B cell (primary cell): ENCODE data around the gene APH1B. TPM values are rescaled to one million over a fixed set of nuclear protein-coding genes. Genes with fewer than 3 reads are reported as not detected.

ENCODE experiments used
- ATAC-seq: fragments of 200-7000 bp; cut with Tn5 transposase; one replicate; pipeline ENCODE4 v1.10.0; 2021; ENCODE audit warnings: low read depth, mild to moderate bottlenecking, moderate number of reproducible peaks, moderate library complexity
- CTCF ChIA-PET: fragments of 350-600 bp; sonication (Branson Sonifier 250); formaldehyde crosslinking; loops from one replicate; lab custom pipeline; 2021; ENCODE audit warnings: antibody characterized with exemption, inconsistent platforms; lab: Charles Lee
- POLR2A ChIA-PET: fragments of 350-600 bp; sonication (Branson Sonifier 250); formaldehyde crosslinking; loops from one replicate; lab custom pipeline; 2021; ENCODE audit warnings: antibody characterized with exemption; lab: Charles Lee
- DNase-seq: peaks from one replicate; pipeline ENCODE4 v3.0.0; 2013
- H2AFZ ChIP-seq: 2 replicates; pipeline ENCODE4 v1.6.1; 2012; ENCODE audit warnings: mild to moderate bottlenecking, low read depth, low read length; ENCODE audit not compliant: insufficient read depth, poor library complexity, severe bottlenecking
- H3K27ac ChIP-seq, 2 donors: 1 replicate in 1 of 2; 2 replicates in 1 of 2; pipeline ENCODE4 v1.5.1; 2012 to 2013; ENCODE audit warnings: low read length in 2 of 2, mild to moderate bottlenecking in 2 of 2, moderate library complexity in 1 of 2
- H3K27me3 ChIP-seq, 4 experiments: fragments of 200-600 bp in 1 of 4; sonication (generic) in 1 of 4; replicated peaks in 1 of 4; 1 replicate in 2 of 4; 2 replicates in 2 of 4; pipeline versions ENCODE4 v1.6.1 to v1.7.0; 2013 to 2016; ENCODE audit warnings: low read length in 3 of 4, mild to moderate bottlenecking in 2 of 4, mixed read lengths in 1 of 4, moderate library complexity in 1 of 4; ENCODE audit not compliant: insufficient read depth in 4 of 4, control insufficient read depth in 3 of 4; ENCODE audit errors: control extremely low read depth in 1 of 4
- H3K36me3 ChIP-seq, 2 experiments: replicated peaks in 1 of 2; 1 replicate in 1 of 2; 2 replicates in 1 of 2; pipeline versions ENCODE4 v1.6.1 to v1.7.1; 2013; ENCODE audit warnings: low read length in 1 of 2; ENCODE audit not compliant: insufficient read depth in 2 of 2, control insufficient read depth in 1 of 2; ENCODE audit errors: control extremely low read depth in 1 of 2, extremely low read depth in 1 of 2
- H3K4me1 ChIP-seq, 2 donors: fragments of 200-600 bp in 1 of 2; sonication (generic) in 1 of 2; 1 replicate in 1 of 2; 2 replicates in 1 of 2; pipeline versions ENCODE4 v1.5.1 to v1.6.1; 2013 to 2017; ENCODE audit warnings: low read length in 2 of 2; ENCODE audit not compliant: control insufficient read depth in 2 of 2, insufficient read depth in 2 of 2
- H3K4me2 ChIP-seq: replicated peaks from 2 replicates; pipeline ENCODE3; 2012; ENCODE audit warnings: mild to moderate bottlenecking, low read depth, low read length; ENCODE audit not compliant: poor library complexity, severe bottlenecking
- H3K4me3 ChIP-seq, 5 experiments: fragments of 200-600 bp in 1 of 5; sonication (generic) in 1 of 5; 1 replicate in 3 of 5; 2 replicates in 2 of 5; pipeline versions ENCODE4 v1.5.1 to v1.7.0; 2011 to 2016; ENCODE audit warnings: low read length in 4 of 5, mild to moderate bottlenecking in 4 of 5, low read depth in 2 of 5, control low read depth in 1 of 5, moderate library complexity in 1 of 5; ENCODE audit not compliant: insufficient read depth in 1 of 5; ENCODE audit errors: control extremely low read depth in 1 of 5, extremely low read depth in 1 of 5
- H3K79me2 ChIP-seq: fragments of 200-600 bp; sonication (generic); one replicate; pipeline ENCODE4 v1.6.0; 2016; ENCODE audit warnings: low read length; ENCODE audit not compliant: control insufficient read depth, insufficient read depth
- H3K9ac ChIP-seq: fragments of 200-600 bp; sonication (generic); 2 replicates; pipeline ENCODE4 v1.6.1; 2017; ENCODE audit warnings: mild to moderate bottlenecking, low read length, moderate library complexity
- H3K9me3 ChIP-seq, 3 donors: one replicate each; pipeline versions ENCODE4 v1.6.1 to v1.7.1; 2013; ENCODE audit warnings: low read length in 2 of 3; ENCODE audit not compliant: control insufficient read depth in 2 of 3, insufficient read depth in 1 of 3; ENCODE audit errors: control extremely low read depth in 1 of 3
- H4K20me1 ChIP-seq: 2 replicates; pipeline ENCODE4 v1.6.0; 2012; ENCODE audit warnings: mild to moderate bottlenecking, low read length; ENCODE audit not compliant: insufficient read depth, control insufficient read depth, poor library complexity, severe bottlenecking
- H3K27ac Mint-ChIP-seq: one replicate; pipeline ENCODE4 v1.8.0; 2021; ENCODE audit warnings: mixed read lengths
- H3K27me3 Mint-ChIP-seq: one replicate; pipeline ENCODE4 v1.8.0; 2021; ENCODE audit warnings: mixed read lengths
- H3K4me1 Mint-ChIP-seq: one replicate; pipeline ENCODE4 v1.8.0; 2021; ENCODE audit warnings: mixed read lengths
- H3K4me3 Mint-ChIP-seq: one replicate; pipeline ENCODE4 v1.8.0; 2021; ENCODE audit warnings: mixed read lengths
- H3K9me3 Mint-ChIP-seq: one replicate; pipeline ENCODE4 v1.8.0; 2022; ENCODE audit warnings: mixed read lengths; ENCODE audit not compliant: insufficient read depth
- EZH2 ChIP-seq: IDR thresholded peaks from 2 replicates; pipeline ENCODE4 v1.6.1; 2012; ENCODE audit warnings: borderline replicate concordance, low read depth, mild to moderate bottlenecking, moderate library complexity, low read length; ENCODE audit not compliant: insufficient read depth, poor library complexity, severe bottlenecking
- WGBS: methylation state at CpG from one replicate; pipeline ENCODE4 v1.1.5; 2013; ENCODE audit warnings: missing lambda C conversion rate; ENCODE audit not compliant: insufficient coverage; 5-methylcytosine and 5-hydroxymethylcytosine counted together
- intact Hi-C: fragments of 100-400 bp; cut with micrococcal nuclease; formaldehyde crosslinking; loops from one replicate; pipeline ENCODE4 v1.10.0; 2022
- polyA plus RNA-seq: library from polyadenylated mRNA; depleted of rRNA; stranded (reverse); fragments of >200 nt; gene quantifications from 2 replicates; pipeline ENCODE4 v1.2.3, GENCODE V29; 2012
- total RNA-seq, 2 donors: library from RNA; stranded (reverse); fragments of 120-200 nt in 1 of 2; gene quantifications; 1 replicate in 1 of 2; 2 replicates in 1 of 2; pipeline versions ENCODE4 v1.2.3 to v1.2.4, GENCODE V29; 2013 to 2022
- TF ChIP-seq, protein P1 (sequence below): fragments of 200-600 bp; IDR thresholded peaks from one replicate; pipeline ENCODE4 v1.8.0; 2022; ENCODE audit warnings: antibody characterized with exemption, mild to moderate bottlenecking

APH1B gene
- total and polyA plus RNA-seq, 2 donors (not counting 1 experiment from before 2014, with no cell fraction given), result 7.6 to 45.2 TPM

- ATAC-seq, result no peak
- CTCF ChIA-PET, result interaction anchor here (0.6 to 2.0 kb wide), 6 partner anchors 10 to 324 kb away, joined by 3 to 15 read pairs (median 4); no protein-coding TSS in a partner anchor
Measured at GRCh38 chr15:63277893-63278456, 570 bp downstream of the APH1B start.

DNA sequence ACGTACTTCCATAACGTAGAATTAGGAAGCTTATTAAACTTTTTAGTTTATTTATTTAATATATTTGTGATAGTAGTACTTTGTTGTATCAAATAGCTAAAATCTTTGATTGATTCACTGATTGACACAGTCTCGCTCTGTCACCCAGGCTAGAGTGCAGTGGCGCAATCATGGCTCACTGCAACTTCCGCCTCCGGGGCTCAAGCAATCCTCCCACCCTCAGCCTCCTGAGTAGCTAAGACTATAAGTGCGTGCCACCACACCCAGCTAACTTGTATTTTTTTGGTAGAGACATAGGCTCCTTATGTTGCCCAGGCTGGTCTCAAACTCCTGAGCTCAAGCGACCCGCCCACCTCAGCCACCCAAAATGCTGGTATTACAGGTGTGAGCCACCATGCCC lies 5.7 kb downstream of the APH1B start:
- CTCF ChIA-PET, result no interaction called here
- Histone ChIP-seq H3K27me3 (no peaks in the 10 kb centered on the region), H3K4me1 (peaks cover 4% of the 10 kb centered on the region in 2 donors), H3K27ac (no peak overlapping the region), H3K4me3 (no peak overlapping the region), H4K20me1 (no peaks in the 10 kb centered on the region), H3K9ac (no peak overlapping the region), H2AFZ (no peak overlapping the region), H3K9me3 (no peaks in the 10 kb centered on the region), H3K79me2 (no peaks in the 10 kb centered on the region), H3K4me2 (no peak overlapping the region), H3K36me3 (peaks cover 7 to 22% of the 10 kb centered on the region in 2 experiments)
- intact Hi-C loops, result no loop called here
- Mint-ChIP-seq H3K27me3 (no peaks in the 10 kb centered on the region), H3K4me3 (no peak overlapping the region), H3K9me3 (no peaks in the 10 kb centered on the region), H3K27ac (peak overlapping the region; percentile 50), H3K4me1 (peaks cover 15% of the 10 kb centered on the region)
- DNase-seq (no peak), ATAC-seq (no peak)
- POLR2A ChIA-PET, result interaction anchor here (0.7 kb wide), 1 partner anchor 239 kb away, joined by 3 read pairs; no protein-coding TSS in a partner anchor
- TF ChIP-seq, protein P1, sequence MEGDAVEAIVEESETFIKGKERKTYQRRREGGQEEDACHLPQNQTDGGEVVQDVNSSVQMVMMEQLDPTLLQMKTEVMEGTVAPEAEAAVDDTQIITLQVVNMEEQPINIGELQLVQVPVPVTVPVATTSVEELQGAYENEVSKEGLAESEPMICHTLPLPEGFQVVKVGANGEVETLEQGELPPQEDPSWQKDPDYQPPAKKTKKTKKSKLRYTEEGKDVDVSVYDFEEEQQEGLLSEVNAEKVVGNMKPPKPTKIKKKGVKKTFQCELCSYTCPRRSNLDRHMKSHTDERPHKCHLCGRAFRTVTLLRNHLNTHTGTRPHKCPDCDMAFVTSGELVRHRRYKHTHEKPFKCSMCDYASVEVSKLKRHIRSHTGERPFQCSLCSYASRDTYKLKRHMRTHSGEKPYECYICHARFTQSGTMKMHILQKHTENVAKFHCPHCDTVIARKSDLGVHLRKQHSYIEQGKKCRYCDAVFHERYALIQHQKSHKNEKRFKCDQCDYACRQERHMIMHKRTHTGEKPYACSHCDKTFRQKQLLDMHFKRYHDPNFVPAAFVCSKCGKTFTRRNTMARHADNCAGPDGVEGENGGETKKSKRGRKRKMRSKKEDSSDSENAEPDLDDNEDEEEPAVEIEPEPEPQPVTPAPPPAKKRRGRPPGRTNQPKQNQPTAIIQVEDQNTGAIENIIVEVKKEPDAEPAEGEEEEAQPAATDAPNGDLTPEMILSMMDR, result no peak
- no peak for TF ChIP-seq EZH2
- WGBS, result 91% methylated on average over 5 of the region's 9 CpGs

More at GRCh38 chr15:63277893-63278456, 570 bp downstream of the APH1B start:
- WGBS, result 19% methylated on average over 6 of the region's 17 CpGs
- Histone ChIP-seq H2AFZ (peak overlapping the region; percentile 90), H3K4me3 (peak overlapping the region; percentile 41 to 98 (median 94)), H3K4me2 (peak overlapping the region; percentile 98), H3K27me3 (no peaks in the 10 kb centered on the region), H3K36me3 (peaks cover 3 to 8% of the 10 kb centered on the region in 2 experiments), H3K79me2 (no peaks in the 10 kb centered on the region), H3K9me3 (no peaks in the 10 kb centered on the region), H3K9ac (peak overlapping the region; percentile 99), H4K20me1 (no peaks in the 10 kb centered on the region), H3K27ac (peak overlapping the region; percentile 67 to 79), H3K4me1 (peaks cover 12 to 14% of the 10 kb centered on the region in 2 donors)
- H3K27me3 Mint-ChIP-seq, result no peaks in the 10 kb centered on the region
- no peaks in the 10 kb centered on the region for H3K9me3 Mint-ChIP-seq
- H3K4me1 Mint-ChIP-seq, result peaks cover 20% of the 10 kb centered on the region
- peak; percentile 40 for DNase-seq
- H3K27ac Mint-ChIP-seq, result peak overlapping the region; percentile 87
- intact Hi-C loops, result loop anchor here (1.0 to 10.0 kb wide), 7 partner anchors 89 to 1211 kb away; partner anchors contain the start of genes C2CD4A, CIAO2A, PPIB and RAB8B
- peak overlapping the region; percentile 84 for H3K4me3 Mint-ChIP-seq
- TF ChIP-seq EZH2, result no peak
- TF ChIP-seq, protein P1, result no peak
- POLR2A ChIA-PET, result interaction anchor here (0.6 to 1.0 kb wide), 7 partner anchors 14 to 227 kb away, joined by 3 to 9 read pairs (median 3); partner anchors contain the start of gene RAB8B
